Activated CD4-positive, alpha-beta T cell treated with anti-CD3 and anti-CD28 coated beads, Interleukin-2, Interleukin-6, amounts not matched to agents 100 ng/mL and 50 ng/mL, durations not matched to agents 16 hours and 8 hours (primary cell): ENCODE results near the gene TRIP4.
"Not testable (repeated sequence)": the region's sequence is repeated elsewhere in the genome, so short reads cannot be mapped to it uniquely, and the experiment has no call there.

Experiments
- DNase-seq: peaks from one replicate; pipeline ENCODE4 v3.0.0-alpha.2; 2020

The TRIP4 gene

GRCh38 chr15:64387562-64388168 lies at the start of gene TRIP4:
TRIP4 (plus strand) TSS chr15:64387836; CDS start chr15:64387864, 28 bp downstream.
- peak; percentile 97 for DNase-seq

- DNase-seq: no peak
Measured at GRCh38 chr15:64340355-64340754, 47.3 kb upstream of the TRIP4 start.

GRCh38 chr15:64341961-64342360 lies 45.7 kb upstream of the TRIP4 start:
- no peak for DNase-seq

- DNase-seq: no peak
Measured at GRCh38 chr15:64343222-64343621, 44.4 kb upstream of the TRIP4 start.

GRCh38 chr15:64343841-64344240 lies 43.8 kb upstream of the TRIP4 start:
- no peak for DNase-seq

GRCh38 chr15:64344651-64345294 lies 42.9 kb upstream of the TRIP4 start:
- no peak for DNase-seq

- DNase-seq: not testable (repeated sequence)
Measured at GRCh38 chr15:64346242-64346641, 41.4 kb upstream of the TRIP4 start.

GRCh38 chr15:64348455-64348854 lies 39.2 kb upstream of the TRIP4 start:
- no peak for DNase-seq

GRCh38 chr15:64349375-64349774 lies 38.3 kb upstream of the TRIP4 start:
- DNase-seq: no peak

GRCh38 chr15:64351265-64351664 lies 36.4 kb upstream of the TRIP4 start:
- no peak for DNase-seq

GRCh38 chr15:64354688-64355344 lies 32.8 kb upstream of the TRIP4 start:
- no peak for DNase-seq

- DNase-seq: peak; percentile 36
Measured at GRCh38 chr15:64355348-64355943, 32.2 kb upstream of the TRIP4 start.

GRCh38 chr15:64355944-64356709 lies 31.5 kb upstream of the TRIP4 start, which contains the start of gene CSNK1G1:
CSNK1G1 (minus strand) TSS chr15:64356173; CDS start chr15:64300499, 55,674 bp downstream.
- DNase-seq: peak; percentile 95

GRCh38 chr15:64356710-64357040 lies 31.0 kb upstream of the TRIP4 start:
- DNase-seq: no peak

- DNase-seq: no peak
Measured at GRCh38 chr15:64361259-64361658, 26.4 kb upstream of the TRIP4 start.

GRCh38 chr15:64369078-64369607 lies 18.5 kb upstream of the TRIP4 start:
- no peak for DNase-seq

GRCh38 chr15:64371383-64371782 lies 16.3 kb upstream of the TRIP4 start:
- not testable (repeated sequence) for DNase-seq

GRCh38 chr15:64373360-64373759 lies 14.3 kb upstream of the TRIP4 start:
- no peak for DNase-seq

- no peak for DNase-seq
Measured at GRCh38 chr15:64379216-64379960, 8.2 kb upstream of the TRIP4 start.

- not testable (repeated sequence) for DNase-seq
Measured at GRCh38 chr15:64380130-64380870, 7.3 kb upstream of the TRIP4 start.
